ENCODE results near the gene DEF6. TPM values are rescaled to one million over a fixed set of nuclear protein-coding genes. Genes with fewer than 3 reads are reported as not detected.

Gene DEF6
- polyA plus RNA-seq, 1 of the 3 experiments (the other 2 are of a cell fraction) = 0.13 TPM

DNA sequence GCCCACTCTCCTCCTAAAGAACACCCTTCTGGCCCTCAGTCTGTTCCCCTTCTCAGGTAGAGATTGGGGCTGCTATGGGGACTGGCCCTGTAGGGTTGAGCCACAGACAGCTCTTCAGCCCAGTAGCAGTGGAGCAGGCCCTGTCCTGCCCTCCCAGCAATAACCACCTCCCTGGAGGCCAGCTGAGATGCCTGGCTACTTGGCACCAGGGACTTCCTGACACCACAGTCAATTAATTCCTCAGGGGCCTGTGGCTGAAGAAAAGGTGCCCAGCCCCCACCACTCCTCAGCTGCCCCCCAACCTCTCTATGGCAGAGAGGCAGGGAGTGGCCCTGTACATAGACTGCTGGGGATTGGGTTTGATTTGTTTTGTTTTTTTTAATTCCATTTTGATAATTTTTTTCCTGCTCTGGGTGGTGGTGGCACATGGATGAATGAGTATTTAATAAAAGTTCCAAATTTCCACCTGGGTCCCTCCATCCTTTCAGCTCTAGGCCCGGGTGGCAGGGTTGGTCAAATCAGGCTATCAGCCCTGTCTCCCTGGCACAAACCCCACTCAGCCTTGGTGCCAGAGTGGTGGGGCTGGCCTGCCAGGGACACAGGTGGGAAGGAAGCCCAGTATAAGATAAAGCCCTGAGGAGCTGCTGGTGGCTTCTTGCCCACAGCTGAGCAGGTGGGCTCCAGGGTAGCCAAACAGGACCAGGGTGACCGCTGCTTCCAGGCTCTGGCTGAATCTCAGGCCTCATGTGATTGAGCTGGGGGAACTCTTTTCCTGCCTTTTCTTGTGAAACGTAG, 1.9 kb upstream of the DEF6 start (continued):
- TF ChIP-seq, protein P1, sequence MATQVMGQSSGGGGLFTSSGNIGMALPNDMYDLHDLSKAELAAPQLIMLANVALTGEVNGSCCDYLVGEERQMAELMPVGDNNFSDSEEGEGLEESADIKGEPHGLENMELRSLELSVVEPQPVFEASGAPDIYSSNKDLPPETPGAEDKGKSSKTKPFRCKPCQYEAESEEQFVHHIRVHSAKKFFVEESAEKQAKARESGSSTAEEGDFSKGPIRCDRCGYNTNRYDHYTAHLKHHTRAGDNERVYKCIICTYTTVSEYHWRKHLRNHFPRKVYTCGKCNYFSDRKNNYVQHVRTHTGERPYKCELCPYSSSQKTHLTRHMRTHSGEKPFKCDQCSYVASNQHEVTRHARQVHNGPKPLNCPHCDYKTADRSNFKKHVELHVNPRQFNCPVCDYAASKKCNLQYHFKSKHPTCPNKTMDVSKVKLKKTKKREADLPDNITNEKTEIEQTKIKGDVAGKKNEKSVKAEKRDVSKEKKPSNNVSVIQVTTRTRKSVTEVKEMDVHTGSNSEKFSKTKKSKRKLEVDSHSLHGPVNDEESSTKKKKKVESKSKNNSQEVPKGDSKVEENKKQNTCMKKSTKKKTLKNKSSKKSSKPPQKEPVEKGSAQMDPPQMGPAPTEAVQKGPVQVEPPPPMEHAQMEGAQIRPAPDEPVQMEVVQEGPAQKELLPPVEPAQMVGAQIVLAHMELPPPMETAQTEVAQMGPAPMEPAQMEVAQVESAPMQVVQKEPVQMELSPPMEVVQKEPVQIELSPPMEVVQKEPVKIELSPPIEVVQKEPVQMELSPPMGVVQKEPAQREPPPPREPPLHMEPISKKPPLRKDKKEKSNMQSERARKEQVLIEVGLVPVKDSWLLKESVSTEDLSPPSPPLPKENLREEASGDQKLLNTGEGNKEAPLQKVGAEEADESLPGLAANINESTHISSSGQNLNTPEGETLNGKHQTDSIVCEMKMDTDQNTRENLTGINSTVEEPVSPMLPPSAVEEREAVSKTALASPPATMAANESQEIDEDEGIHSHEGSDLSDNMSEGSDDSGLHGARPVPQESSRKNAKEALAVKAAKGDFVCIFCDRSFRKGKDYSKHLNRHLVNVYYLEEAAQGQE (IDR thresholded peaks at IDR 0.05; ENCODE audit: low read depth, low read length) = no peak
- TF ChIP-seq, protein P2, sequence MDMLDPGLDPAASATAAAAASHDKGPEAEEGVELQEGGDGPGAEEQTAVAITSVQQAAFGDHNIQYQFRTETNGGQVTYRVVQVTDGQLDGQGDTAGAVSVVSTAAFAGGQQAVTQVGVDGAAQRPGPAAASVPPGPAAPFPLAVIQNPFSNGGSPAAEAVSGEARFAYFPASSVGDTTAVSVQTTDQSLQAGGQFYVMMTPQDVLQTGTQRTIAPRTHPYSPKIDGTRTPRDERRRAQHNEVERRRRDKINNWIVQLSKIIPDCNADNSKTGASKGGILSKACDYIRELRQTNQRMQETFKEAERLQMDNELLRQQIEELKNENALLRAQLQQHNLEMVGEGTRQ (IDR thresholded peaks at IDR 0.05; ENCODE audit: borderline replicate concordance, low read depth, low read length) = no peak

DNA sequence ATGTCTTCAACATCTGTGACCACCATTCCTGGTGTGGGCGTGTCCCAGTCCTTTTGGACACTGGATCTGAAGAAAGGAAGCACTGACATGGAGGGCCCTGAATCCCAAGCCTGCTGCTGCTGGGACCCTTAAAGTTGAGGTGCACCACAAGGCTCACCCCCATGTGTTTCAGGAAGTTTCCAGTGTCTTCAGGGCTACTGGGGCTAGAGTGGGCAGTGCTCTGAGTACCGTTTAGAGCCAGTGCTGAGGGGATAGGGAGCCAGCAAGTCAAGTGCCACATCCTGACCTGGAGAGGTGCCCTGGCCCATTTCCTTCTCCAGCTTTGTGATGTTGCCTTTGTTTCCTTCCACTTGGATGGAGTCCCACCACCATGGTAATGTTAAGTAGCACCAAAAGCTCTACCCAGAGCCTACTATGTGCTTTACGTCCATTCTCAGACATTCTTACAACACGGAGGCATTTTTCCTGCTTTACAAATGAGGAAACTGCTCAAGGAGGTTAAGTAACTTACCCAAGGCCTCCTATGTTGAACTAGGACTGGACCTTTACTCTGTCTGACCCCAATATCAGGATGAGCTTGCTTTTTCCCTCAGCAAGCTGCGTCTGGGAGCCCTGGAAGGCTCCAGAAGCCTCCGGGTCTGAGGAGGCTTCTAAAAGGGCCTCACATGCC, 552 bp upstream of the DEF6 start:
- H3K4me2 ChIP-seq = no peak overlapping the region
- WGBS (ENCODE audit: low lambda C conversion rate) = 93% methylated on average over 4 of the region's 6 CpGs
- H3K9ac ChIP-seq = no peak overlapping the region
- no peaks in the 10 kb centered on the region for H4K20me1 ChIP-seq (ENCODE audit: insufficient read depth)
- H3K27ac ChIP-seq (ENCODE audit: low read depth in 2 of 2, low read length in 1 of 2) = no peak overlapping the region
- no peaks in the 10 kb centered on the region for H3K79me2 ChIP-seq (ENCODE audit: insufficient read depth)
- ChIA-PET CTCF (interaction anchor here (1.3 to 7.2 kb wide), 8 partner anchors 11 to 170 kb away, joined by 4 to 61 read pairs (median 13); partner anchors contain the start of gene RPL10A), POLR2A (no interaction called here)
- peaks cover 16 to 32% of the 10 kb centered on the region in 2 experiments for H3K36me3 ChIP-seq (replicated peaks in 1 of 2; ENCODE audit: control insufficient read depth in 1 of 2, insufficient read depth in 2 of 2, low read length in 1 of 2)
- no peaks in the 10 kb centered on the region for H3K9me3 ChIP-seq
- no peaks in the 10 kb centered on the region for H3K9me2 ChIP-seq
- TF ChIP-seq TAF1 (IDR thresholded peaks at IDR 0.05; ENCODE audit: borderline replicate concordance, low read depth, low read length) (no peak), YY1 (IDR thresholded peaks at IDR 0.05; ENCODE audit: low read depth) (no peak), MXI1 (IDR thresholded peaks at IDR 0.05; ENCODE audit: low read depth, low read length) (no peak), FOSL2 (IDR thresholded peaks at IDR 0.05; ENCODE audit: borderline replicate concordance, low read depth) (no peak), RXRA (IDR thresholded peaks at IDR 0.05; ENCODE audit: borderline replicate concordance, low read depth) (no peak)
- TF ChIP-seq, protein P1 (IDR thresholded peaks at IDR 0.05; ENCODE audit: low read depth, low read length) = no peak
- TF ChIP-seq, protein P3, sequence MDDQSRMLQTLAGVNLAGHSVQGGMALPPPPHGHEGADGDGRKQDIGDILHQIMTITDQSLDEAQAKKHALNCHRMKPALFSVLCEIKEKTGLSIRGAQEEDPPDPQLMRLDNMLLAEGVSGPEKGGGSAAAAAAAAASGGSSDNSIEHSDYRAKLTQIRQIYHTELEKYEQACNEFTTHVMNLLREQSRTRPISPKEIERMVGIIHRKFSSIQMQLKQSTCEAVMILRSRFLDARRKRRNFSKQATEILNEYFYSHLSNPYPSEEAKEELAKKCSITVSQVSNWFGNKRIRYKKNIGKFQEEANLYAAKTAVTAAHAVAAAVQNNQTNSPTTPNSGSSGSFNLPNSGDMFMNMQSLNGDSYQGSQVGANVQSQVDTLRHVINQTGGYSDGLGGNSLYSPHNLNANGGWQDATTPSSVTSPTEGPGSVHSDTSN (IDR thresholded peaks at IDR 0.05) = no peak
- TF ChIP-seq, protein P4, sequence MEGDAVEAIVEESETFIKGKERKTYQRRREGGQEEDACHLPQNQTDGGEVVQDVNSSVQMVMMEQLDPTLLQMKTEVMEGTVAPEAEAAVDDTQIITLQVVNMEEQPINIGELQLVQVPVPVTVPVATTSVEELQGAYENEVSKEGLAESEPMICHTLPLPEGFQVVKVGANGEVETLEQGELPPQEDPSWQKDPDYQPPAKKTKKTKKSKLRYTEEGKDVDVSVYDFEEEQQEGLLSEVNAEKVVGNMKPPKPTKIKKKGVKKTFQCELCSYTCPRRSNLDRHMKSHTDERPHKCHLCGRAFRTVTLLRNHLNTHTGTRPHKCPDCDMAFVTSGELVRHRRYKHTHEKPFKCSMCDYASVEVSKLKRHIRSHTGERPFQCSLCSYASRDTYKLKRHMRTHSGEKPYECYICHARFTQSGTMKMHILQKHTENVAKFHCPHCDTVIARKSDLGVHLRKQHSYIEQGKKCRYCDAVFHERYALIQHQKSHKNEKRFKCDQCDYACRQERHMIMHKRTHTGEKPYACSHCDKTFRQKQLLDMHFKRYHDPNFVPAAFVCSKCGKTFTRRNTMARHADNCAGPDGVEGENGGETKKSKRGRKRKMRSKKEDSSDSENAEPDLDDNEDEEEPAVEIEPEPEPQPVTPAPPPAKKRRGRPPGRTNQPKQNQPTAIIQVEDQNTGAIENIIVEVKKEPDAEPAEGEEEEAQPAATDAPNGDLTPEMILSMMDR (IDR thresholded peaks at IDR 0.05) = no peak
- TF ChIP-seq, protein P5, sequence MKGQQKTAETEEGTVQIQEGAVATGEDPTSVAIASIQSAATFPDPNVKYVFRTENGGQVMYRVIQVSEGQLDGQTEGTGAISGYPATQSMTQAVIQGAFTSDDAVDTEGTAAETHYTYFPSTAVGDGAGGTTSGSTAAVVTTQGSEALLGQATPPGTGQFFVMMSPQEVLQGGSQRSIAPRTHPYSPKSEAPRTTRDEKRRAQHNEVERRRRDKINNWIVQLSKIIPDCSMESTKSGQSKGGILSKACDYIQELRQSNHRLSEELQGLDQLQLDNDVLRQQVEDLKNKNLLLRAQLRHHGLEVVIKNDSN (IDR thresholded peaks at IDR 0.05; ENCODE audit: borderline replicate concordance, low read depth) = no peak
- no peak for DNase-seq
- no peak overlapping the region for H3K4me3 ChIP-seq (ENCODE audit: low read depth in 2 of 2, low read length in 1 of 2)
- H2AFZ ChIP-seq (ENCODE audit: low read depth) = no peak overlapping the region
- no peaks in the 10 kb centered on the region for H3F3A ChIP-seq (replicated peaks; ENCODE audit: insufficient read depth)
- peaks cover 0 to 4% of the 10 kb centered on the region in 2 experiments; a peak in 1 of 4 replicates for H3K4me1 ChIP-seq (ENCODE audit: control insufficient read depth in 1 of 2, insufficient read depth in 2 of 2, low read depth in 1 of 2, low read length in 1 of 2)
- H3K27me3 ChIP-seq (ENCODE audit: insufficient read depth) = no peaks in the 10 kb centered on the region
